Measurements from ENCODE around the gene LCNL1.

The LCNL1 gene

DNA sequence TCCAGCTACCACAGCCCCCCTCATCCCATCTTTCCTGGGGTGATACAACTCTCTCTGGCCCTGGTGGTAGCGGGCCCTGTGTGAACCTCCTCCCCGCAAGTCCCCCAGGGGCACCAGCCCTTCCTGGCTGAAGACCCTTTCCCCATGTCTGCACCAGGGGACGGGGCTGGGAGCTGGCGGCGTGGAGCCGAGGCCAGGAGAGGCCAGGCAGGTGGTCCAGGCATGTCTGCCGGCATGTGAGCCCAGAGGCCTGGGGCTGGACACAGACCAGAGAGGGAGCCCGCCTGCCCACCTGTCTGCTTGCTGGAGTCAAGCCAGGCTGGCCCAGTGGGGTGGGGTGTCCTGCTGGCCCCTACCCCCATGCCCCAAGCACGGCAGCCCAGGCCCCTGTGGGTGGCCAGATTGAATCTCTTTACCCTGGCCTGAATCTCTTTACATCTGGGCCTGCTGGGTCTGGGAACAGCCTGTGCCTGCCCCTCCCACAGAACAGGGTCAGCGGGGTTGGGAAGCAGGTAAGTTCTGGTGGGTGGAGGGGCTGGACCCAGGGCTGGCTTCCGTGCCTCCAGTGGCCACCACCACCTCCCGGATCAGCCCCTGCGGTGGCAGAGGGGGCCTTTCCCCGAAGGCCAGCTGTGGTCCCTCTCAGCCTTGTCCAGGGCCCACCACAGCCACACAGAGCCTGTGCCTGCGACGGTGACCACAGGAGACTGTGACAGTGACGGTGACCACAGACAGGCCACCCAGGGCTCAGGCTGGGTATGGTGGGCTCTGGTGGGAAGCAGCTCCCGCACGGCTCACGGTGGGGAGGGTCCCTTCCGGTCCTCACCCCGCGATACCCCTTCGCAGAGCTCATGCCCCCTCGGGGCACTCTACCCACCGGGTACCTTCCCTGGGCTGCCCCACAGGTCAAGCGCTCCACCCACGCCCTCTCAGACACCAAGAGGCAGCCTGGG is 23.6 kb upstream of the LCNL1 start:
- DNase-seq (ENCODE audit: low read depth in 2 of 2): no peak

DNA sequence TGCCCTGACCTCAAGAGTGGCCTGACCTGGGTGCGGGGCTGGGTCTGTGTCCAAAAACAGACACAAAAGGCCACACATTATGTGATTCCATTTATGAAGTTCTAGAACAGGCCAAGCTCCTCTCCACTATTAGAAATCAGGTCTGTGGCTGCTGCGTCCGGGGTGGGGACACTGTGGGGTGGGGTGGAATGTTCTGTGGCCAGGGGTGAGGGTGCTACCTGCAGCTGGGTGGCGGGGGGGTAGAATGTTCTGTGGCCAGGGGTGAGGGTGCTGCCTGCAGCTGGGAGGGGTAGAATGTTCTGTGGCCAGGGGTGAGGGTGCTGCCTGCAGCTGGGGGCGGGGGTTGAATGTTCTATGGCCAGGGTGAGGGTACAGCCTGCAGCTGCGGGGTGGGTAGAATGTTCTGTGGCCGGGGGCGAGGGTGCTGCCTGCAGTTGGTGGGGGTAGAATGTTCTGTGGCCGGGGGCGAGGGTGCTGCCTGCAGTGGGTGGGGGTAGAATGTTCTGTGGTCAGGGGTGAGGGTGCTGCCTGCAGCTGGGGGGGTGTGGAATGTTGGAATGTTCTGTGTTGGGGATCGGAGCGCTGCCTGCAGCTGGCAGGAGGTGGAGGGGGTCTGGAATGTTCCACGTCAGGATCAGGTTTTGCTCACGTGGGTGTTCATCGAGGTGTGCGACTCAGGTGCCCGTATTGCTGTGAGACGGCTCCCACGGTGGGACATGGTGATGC is 22.4 kb upstream of the LCNL1 start:
- DNase-seq (ENCODE audit: low read depth in 2 of 2): no peak

DNA sequence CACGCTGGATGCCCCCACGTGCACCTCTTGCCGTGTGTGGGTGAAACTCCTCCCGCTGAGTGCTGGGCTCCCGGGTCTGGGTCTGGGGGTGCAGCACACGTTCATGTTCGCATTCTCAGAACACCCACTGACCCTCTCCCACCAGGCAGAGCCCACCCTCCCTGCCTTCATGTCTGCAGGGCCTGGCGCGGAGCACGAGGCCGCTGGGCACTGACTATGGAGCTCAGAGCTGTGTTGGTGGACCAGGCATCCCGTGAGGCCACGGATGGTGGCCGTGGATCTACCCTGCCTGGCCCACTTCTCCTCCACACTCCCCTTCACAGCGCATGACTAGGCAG is 21.9 kb upstream of the LCNL1 start:
- no peak for DNase-seq (ENCODE audit: low read depth in 2 of 2)

DNA sequence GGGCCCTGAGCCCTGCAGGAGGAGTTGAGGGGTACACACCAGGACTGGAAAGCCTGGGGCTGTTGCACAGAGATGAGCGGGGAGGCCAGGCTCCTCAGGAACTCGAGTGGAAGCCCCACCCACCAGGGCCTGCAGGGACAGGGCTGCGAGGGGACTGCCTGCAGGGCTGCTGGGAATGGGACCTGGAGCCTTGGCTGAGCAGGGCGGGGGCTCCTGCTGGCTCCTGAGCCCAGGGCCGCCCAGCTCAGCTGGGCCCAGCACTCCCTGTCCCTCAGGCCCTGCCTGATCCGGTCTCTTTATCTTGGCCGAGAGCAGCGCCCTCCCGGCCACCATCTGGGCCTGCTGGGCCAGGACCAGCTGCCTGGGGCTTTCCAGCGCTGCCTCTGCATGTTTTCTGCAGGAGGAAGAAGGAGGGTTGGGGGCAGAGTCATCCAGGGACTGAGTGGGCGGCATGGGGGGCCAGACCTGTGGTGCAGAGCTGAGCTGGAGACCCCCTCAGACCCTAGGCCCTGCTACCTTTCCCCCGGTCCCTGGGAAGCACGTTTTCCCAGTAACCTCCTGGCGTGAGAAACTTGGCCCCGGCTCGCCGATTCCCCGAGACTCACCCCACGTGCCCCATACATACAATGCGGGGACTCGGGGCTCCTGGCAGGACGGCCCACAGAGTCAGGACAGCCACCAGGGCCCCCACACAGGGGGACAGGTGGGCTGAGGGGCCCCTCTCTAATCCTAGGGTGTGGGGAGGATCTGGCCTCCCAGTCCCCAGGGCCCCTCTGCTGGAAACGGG is 21.3 kb upstream of the LCNL1 start:
- DNase-seq (ENCODE audit: low read depth in 2 of 2): no peak

DNA sequence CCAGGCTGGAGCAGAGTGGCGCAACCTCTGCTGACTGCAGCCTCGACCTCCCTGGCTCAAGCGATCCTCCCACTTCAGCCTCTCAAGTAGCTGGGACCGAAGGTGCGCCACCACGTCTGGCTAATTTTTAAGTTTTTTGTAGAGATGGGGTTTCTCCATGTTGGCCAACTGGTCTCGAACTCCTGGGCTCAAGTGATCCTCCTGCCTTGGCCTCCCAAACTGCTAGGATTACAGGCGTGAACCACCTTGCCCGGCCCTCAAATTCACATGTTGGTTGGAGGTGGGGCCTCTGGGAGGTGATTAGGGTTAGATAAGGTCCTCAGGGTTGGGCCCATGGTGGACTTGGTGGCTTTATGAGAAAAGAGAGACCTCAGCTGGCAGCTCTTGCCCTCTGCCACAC is 20.6 kb upstream of the LCNL1 start:
- no peak for DNase-seq (ENCODE audit: low read depth in 2 of 2)

DNA sequence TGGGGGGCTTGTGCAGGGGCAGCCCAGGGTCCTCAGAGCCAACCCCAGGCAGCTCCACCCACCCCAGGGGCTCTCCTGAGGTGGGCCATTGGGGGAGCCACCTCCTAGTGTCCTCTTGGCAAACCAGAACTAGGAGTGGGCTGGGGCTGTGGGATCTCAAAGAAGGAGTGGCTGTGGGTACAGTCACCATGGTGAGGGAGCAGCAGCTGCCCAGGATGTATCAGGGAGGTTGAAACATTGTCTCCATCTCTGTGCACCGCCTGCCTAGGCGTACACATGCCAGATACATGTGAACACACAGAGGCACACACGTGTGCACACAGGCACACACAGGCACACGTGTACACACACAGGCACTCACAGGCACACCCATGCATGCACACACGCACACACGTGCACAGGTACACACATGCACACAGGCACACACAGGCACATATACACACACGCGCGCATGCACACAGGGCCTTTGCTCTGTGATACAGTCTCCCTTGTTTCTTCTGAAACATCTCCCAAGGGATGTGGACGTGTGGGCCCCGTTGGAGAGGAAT is 20.0 kb upstream of the LCNL1 start:
- DNase-seq (ENCODE audit: low read depth in 2 of 2): no peak

DNA sequence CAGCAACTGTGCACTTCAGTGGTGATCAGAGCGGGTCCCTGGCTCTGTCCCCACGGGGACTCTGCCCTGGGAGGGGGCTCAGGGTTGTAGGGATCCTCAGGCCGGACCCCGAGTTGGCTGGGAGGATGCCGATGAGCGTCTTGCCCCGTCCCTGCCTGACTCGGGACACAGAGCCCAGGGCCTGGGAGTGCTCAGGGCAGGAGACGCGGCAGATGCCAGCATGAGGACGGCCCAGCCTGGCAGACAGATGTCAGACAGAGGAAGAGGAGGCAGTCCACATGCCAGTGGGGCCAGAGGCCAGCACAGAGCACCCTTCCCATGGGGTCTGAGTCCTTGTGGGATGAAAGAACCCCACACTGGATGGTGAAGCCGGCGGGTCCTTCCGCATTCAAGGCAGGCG is 19.5 kb upstream of the LCNL1 start:
- DNase-seq (ENCODE audit: low read depth in 2 of 2): no peak

DNA sequence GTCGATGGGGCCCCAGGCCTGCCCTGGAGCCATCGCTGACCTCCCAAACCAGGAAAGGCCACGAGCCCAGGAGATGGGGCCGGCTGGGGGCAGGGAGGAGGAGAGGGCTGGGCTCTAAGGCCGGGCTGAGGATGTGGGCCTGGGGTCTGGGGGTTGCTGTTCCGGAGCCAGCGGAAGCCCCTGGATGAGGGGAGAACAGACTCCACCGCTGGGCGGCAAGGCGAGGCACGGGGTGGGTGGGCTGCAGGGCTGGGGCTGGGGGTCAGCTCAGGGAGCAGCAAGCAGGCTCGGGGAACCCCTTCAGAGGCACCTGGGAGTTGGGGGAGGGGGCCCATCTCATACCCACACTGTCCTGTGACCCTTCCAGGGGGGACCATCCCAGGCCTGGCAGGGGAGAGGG is 19.0 kb upstream of the LCNL1 start:
- DNase-seq (ENCODE audit: low read depth in 2 of 2): no peak

DNA sequence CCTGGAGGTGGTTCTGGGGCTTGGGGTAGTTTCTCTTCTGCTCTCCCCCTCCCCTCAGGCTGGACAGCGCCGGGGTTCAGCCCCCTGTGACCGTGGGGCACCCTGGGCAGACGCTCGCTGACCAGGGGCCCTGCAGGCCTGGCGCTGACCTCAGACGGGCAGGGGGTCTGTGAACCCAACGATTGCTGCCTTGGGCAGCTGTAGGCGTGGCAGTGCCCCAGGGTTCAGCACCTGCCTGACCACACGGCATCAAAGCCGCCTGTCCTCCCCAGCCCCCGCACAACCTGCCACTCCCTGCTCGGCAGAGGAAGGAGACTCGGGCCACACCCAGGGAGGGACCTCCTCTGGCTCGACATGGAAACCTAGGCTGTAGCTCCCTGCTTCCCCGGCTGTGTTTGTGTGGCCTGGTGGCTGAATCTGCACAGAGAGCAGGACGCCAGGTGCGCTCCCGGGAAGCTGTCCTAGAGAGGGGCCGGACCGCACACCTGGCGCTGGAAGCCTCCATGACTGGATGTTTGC is 18.6 kb upstream of the LCNL1 start:
- DNase-seq (ENCODE audit: low read depth in 2 of 2): no peak

DNA sequence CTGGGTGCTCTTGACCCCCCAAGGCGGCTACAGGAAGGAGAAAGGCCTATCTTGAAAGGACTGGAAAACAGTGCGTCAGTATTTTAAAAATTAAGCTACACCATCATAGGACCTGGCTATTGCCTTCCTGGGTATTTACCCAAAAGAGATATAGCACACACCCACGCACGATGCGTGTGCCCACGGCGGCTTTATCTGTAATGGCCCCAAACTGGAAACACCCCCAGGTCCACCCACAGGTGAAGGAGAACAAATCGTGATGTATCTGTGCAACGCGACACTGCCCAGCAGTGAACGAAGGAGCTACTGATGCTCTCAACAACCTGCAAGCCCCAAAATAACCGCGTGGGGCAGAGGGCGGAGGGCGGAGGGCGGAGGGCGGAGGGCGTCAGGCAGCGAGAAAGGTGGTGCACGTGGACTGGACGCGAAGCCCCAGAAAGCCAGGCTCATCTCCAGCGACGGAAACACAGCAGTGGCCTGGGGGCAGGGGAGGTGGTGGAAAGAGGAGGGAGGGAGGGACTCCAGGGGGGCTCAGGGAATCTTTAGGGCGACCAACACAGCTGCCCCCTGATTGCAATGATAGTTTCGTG is 17.9 kb upstream of the LCNL1 start:
- no peak for DNase-seq (ENCODE audit: low read depth in 2 of 2)

DNA sequence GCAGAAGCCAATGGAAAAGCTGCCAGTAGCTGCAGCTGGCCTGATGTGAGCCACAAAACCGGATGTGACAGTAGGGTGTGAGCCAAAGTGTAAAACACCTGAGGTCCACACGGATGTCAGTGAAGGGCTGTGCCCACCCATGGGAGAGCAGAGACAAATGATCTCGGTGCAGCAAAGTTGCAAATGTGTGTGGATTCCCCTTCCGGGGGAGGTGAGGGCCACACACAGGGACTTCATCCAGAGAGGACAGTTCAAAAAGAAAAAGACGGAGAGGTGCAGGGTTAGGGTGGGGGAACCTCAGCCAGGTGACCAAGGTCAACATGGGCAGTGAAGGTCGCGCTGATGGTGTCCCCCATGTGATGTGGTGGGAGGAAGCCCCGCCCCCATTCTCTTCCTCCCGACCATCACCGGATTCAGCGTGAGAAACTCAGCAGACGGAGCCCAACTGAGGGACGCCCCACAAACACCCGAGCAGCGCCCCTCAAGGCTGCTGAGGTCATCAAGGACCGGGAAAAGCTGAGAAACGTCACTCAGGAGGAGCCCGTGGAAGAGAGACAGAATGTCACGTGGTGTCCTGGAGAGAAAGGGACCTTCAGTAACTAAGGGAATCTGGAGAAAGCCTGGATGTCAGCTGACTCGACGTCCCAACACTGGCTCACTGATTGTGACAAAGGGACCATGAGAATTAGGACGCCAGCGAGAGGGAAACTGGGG is 16.9 kb upstream of the LCNL1 start:
- DNase-seq (ENCODE audit: low read depth in 2 of 2): no peak

DNA sequence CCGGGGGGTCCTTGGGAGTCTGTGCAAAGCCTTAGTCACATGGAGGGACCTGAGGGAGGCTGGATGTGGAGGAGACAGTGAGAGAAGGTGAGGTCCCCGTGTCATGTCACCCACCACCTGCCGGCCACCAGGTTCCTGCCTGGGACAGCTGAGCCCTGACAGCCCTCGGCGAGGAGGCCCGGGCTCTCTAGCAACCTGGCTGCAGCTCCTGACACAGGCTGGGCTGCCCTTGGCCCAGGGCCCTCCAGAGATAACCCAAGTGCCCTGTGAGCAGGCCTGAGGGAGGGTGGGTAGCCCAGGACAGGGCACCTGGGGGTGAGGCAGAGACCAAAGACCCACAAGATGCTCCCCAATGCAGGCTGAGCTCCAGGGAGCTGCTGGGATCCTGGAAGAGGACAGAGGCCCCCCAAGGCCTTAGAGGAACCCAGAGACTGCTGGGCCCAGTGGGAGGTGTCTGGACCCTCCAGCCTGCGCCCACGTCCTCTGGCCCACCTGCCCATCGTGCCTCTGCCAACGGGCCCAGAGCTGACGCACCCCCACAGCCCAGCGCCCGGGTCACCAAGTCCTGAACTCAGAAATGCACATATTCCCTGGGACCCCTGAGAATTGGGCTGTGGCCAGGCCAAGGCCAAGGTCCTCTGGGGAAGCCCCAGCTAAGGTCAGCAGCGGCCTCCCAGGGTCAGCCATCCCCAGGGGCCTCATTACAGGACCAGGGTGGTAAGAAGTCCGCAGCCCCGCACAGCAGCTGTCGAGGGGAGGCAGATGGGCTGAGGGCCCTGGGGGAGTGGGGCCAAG is 14.3 kb upstream of the LCNL1 start:
- no peak for DNase-seq (ENCODE audit: low read depth in 2 of 2)

DNA sequence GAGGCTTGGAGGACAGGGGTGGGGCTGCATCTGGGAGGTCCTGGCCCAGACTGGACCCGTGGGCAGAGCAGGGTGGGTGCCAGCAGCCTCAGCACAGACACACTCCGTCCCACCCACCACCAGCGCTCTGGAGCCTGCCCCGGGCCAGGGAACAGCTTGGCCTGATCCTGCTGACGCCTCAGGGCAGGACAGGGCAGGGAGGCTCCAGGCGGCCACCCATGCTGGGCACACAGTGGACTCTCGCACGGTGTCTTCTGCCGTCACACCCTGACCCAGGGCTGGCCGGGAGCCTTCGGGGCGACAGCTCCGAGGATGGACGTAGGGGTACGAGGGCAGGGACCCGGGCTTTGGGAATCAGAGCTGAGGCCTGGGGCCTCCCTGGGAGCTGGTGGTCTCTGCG is 13.6 kb upstream of the LCNL1 start:
- DNase-seq (ENCODE audit: low read depth in 2 of 2): no peak

DNA sequence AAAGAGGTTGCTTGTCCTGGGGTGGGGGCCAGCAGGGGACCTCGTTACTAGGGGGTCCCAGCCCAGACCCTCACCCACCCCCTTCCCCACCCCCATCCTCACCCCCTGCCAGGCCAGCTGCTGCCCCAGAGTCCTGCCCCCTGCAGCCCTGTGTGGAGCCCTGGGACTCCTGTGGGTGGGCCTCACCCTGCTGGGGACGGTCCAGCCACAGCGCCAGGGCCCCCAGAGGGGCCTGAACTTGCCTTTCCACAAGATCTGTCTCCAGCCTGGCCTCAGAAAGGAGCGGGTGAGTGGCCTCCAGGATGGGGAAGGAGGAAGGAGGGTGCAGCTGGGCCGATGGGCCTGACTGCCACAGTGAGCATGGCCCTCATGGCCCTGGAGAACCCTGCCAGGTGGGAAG is 13.0 kb upstream of the LCNL1 start:
- DNase-seq (ENCODE audit: low read depth in 2 of 2): no peak

DNA sequence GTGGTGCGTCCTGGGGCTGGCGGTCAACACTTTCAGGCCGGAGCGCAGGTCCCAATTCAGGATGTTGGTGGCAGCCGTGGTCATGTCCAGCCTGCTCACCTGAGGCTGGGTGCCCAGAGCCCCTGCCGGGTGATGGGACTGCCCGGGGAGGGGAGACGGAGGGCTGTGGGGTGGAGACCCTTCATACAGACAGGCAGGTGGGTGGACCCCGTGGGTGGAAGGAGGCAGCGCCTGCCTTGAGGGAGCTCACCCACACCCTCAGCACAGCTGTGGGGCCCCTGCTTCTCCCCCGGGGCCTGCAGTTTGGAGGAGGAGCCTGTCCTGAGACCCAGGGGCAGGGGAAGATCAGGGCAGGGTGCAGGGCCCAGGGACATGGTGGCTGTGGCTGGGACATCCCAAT is 12.4 kb upstream of the LCNL1 start:
- no peak for DNase-seq (ENCODE audit: low read depth in 2 of 2)

DNA sequence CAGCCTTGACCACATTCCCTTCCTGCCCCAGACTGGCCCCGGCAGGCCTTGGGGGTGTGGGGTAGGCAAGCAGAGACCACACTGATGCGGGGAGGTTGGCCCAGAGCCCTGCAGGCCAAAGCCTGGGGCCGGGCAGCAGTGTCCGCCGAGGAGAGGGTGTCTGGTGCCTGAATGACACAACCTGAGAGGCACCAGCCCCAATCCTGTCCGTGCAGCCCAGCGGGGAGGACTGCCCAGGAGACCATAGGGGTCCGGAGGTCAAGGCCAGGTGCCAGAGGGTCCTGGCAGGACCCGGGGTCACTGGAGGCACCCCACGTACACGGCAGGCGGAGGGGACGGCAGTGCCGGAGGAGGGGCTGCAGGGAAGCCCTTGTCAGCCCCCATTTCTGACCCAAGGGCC is 11.0 kb upstream of the LCNL1 start:
- no peak for DNase-seq (ENCODE audit: low read depth in 2 of 2)

DNA sequence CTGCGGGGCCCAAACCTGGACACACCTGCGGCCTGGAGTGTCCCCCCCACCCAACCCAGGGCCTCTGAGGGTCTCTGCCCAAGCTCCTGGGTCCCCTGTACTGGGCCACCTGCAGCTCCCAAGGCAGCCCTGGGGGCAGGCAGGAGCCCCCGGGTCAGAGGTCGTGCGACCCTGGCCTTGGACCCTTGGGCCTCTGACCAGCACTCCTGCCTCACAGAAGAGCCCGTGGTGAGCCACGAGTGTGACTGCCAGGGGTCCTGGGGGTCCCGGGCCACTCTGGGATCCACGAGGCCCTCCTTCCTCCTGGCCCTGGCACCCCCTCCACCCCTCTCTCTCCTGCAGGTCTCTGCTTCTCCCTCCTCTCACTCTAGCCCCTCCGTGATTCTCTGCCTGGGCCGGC is 10.5 kb upstream of the LCNL1 start:
- no peak for DNase-seq (ENCODE audit: low read depth in 2 of 2)

DNA sequence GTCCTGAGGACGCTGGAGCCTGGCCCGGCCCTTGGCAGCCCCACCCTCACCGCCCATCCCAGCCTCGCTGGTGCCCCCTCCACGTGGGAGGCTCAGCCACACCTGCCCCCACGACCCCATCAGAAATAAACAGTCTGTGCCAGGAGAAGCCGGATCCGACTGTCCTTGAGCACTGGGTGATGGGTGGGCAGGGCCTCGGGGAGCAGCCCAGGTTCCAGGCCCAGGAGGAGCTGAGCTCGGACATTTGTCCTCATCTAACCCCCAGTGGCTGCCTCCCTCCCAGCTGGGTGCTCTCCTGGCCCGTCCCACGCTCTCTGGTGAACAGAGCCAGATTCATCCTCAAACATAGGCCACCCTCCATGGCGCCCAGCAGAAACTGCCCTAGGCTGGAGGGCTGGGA is 10.1 kb upstream of the LCNL1 start:
- no peak for DNase-seq (ENCODE audit: low read depth in 2 of 2)

DNA sequence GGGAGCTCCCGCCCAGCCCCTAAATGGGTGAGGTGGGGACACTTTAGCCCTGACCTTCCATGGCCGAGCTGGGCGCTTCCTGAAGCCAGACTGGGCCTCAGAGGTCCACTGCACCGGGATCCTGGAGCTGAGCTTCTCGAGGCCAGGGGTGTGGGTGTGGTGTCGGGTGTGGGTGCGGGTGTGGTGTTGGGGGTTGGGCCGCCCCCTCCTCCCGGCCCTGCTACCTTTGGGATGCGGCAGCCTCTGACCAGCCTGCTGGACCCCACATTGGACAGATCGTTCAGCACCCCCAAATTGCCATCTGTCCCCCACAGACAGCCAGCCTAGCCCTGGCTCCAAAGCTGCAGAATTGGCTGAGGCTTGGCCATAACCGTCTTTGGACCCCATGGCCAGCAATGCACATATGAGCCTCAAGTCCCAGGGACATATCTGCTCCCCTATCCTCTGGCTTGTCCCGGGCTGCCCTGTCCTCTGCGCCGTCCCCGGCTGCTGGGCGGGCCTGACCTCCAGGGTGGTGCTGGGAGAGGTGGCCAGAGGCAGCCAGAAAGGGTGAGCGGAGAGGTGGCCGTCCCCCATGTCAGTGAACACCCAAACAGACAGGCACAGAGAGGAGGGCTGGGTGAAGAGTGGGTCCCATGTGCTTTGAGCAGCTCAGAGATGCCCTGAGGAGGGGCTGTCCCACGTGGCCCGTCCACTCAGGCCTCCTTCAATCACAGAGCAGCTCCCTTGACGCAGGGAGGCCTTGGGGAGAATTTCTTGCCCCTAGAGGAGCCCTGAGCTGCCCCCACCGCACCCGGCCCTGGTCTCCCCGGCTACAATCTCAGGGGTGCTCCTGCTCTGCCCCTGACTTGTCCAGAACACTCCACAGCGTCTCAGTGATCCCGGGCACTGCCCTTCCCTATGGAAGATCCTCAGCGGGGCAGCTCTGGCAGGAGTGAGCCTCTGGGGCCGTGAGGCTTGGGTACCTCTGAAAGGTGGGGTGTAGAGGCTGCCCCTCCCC is 8.9 kb upstream of the LCNL1 start:
- no peak for DNase-seq (ENCODE audit: low read depth in 2 of 2)
